NCI-H2227 (cell line): ENCODE results near the gene VEGFA.

Source experiments
- DNase-seq: peaks from one replicate; lab custom pipeline; 2025; ENCODE audit not compliant: unreplicated experiment; lab: John Stamatoyannopoulos, UW

VEGFA gene

GRCh38 chr6:43820486-43820885 is 50.5 kb downstream of the VEGFA start:
- no peak for DNase-seq

- no peak for DNase-seq
Measured at GRCh38 chr6:43821101-43821886, 51.3 kb downstream of the VEGFA start.

- DNase-seq = no peak
Measured at GRCh38 chr6:43823390-43823789, 53.4 kb downstream of the VEGFA start.

- DNase-seq = no peak
Measured at GRCh38 chr6:43823879-43824702, 54.1 kb downstream of the VEGFA start.

- DNase-seq = no peak
Measured at GRCh38 chr6:43824703-43825064, 54.7 kb downstream of the VEGFA start.

GRCh38 chr6:43825187-43826115 is 55.4 kb downstream of the VEGFA start:
- DNase-seq = no peak

GRCh38 chr6:43826730-43827129 is 56.7 kb downstream of the VEGFA start:
- no peak for DNase-seq

GRCh38 chr6:43827898-43828297 is 57.9 kb downstream of the VEGFA start:
- no peak for DNase-seq

- DNase-seq = no peak
Measured at GRCh38 chr6:43828711-43829110, 58.7 kb downstream of the VEGFA start.

GRCh38 chr6:43829470-43829869 is 59.5 kb downstream of the VEGFA start:
- no peak for DNase-seq

- no peak for DNase-seq
Measured at GRCh38 chr6:43830775-43831174, 60.8 kb downstream of the VEGFA start.

GRCh38 chr6:43831191-43831590 is 61.2 kb downstream of the VEGFA start:
- no peak for DNase-seq

- DNase-seq = no peak
Measured at GRCh38 chr6:43833223-43833995, 63.4 kb downstream of the VEGFA start.

GRCh38 chr6:43833996-43834390 is 64.0 kb downstream of the VEGFA start:
- DNase-seq = no peak

- DNase-seq = no peak
Measured at GRCh38 chr6:43834528-43835155, 64.6 kb downstream of the VEGFA start.

GRCh38 chr6:43835872-43836419 is 65.9 kb downstream of the VEGFA start:
- DNase-seq = no peak
